Keratinocyte (primary cell): ENCODE measurements around the gene CCDC12. TPM values are rescaled to one million over a fixed set of nuclear protein-coding genes. Genes with fewer than 3 reads are reported as not detected.

Source experiments
- DNase-seq: peaks from one replicate; pipeline ENCODE4 v3.0.0-alpha.2; 2011; ENCODE audit warnings: low read depth, missing footprints, low spot score
- FAIRE-seq: peaks from 2 replicates; lab custom pipeline; 2011; peaks lifted over from hg19 to GRCh38; lab: Jason Lieb, UNC
- H2AFZ ChIP-seq: 2 replicates; pipeline ENCODE4 v1.6.0; 2012; ENCODE audit warnings: low read length, control low read depth, inconsistent platforms; ENCODE audit not compliant: control insufficient read depth
- H3K27ac ChIP-seq: 2 replicates; pipeline ENCODE4 v1.5.1; 2011; ENCODE audit warnings: low read length; ENCODE audit not compliant: control insufficient read depth, insufficient read depth
- H3K27me3 ChIP-seq: 3 replicates; pipeline ENCODE4 v1.6.0; 2011; ENCODE audit warnings: low read length; ENCODE audit not compliant: control insufficient read depth, insufficient read depth; ENCODE audit errors: extremely low read depth
- H3K36me3 ChIP-seq, 2 experiments: 2 replicates in 1 of 2; 3 replicates in 1 of 2; pipeline ENCODE4 v1.5.1; 2011; ENCODE audit warnings: low read length in 2 of 2, mild to moderate bottlenecking in 1 of 2; ENCODE audit not compliant: control insufficient read depth in 2 of 2, insufficient read depth in 2 of 2; ENCODE audit errors: extremely low read depth in 1 of 2
- H3K4me1 ChIP-seq: 3 replicates; pipeline ENCODE4 v1.5.1; 2011; ENCODE audit warnings: low read length; ENCODE audit not compliant: control insufficient read depth, insufficient read depth; ENCODE audit errors: extremely low read depth
- H3K4me2 ChIP-seq: 3 replicates; pipeline ENCODE4 v1.6.0; 2011; ENCODE audit warnings: low read depth, low read length; ENCODE audit not compliant: control insufficient read depth, insufficient read depth; ENCODE audit errors: extremely low read depth
- H3K4me3 ChIP-seq, 3 experiments: fragments of 200-600 bp in 1 of 3; sonication (generic) in 1 of 3; 2 replicates in 2 of 3; 3 replicates in 1 of 3; pipeline ENCODE4 v1.5.1; 2011 to 2016; ENCODE audit warnings: low read length in 3 of 3, mild to moderate bottlenecking in 3 of 3, control low read depth in 2 of 3, inconsistent platforms in 1 of 3, low read depth in 1 of 3, mixed read lengths in 1 of 3, mixed run types in 1 of 3, moderate library complexity in 1 of 3; ENCODE audit not compliant: control insufficient read depth in 2 of 3, insufficient read depth in 2 of 3; ENCODE audit errors: extremely low read depth in 1 of 3
- H3K79me2 ChIP-seq: 2 replicates; pipeline ENCODE4 v1.6.0; 2012; ENCODE audit warnings: low read length; ENCODE audit not compliant: control insufficient read depth, insufficient read depth
- H3K9ac ChIP-seq: 3 replicates; pipeline ENCODE4 v1.6.0; 2011; ENCODE audit warnings: low read length; ENCODE audit not compliant: control insufficient read depth, insufficient read depth; ENCODE audit errors: extremely low read depth
- H3K9me1 ChIP-seq: 3 replicates; pipeline ENCODE4 v1.6.0; 2011; ENCODE audit warnings: low read length; ENCODE audit not compliant: control insufficient read depth, insufficient read depth; ENCODE audit errors: extremely low read depth
- H3K9me3 ChIP-seq: 2 replicates; pipeline ENCODE4 v1.5.1; 2012; ENCODE audit warnings: low read depth, low read length; ENCODE audit not compliant: control insufficient read depth
- H4K20me1 ChIP-seq: 3 replicates; pipeline ENCODE4 v1.6.0; 2011; ENCODE audit warnings: low read length; ENCODE audit not compliant: control insufficient read depth, insufficient read depth; ENCODE audit errors: extremely low read depth
- CTCF ChIP-seq, 3 experiments: IDR thresholded peaks in 1 of 3; conservative IDR thresholded peaks in 1 of 3; optimal IDR thresholded peaks in 1 of 3; 2 replicates in 2 of 3; 3 replicates in 1 of 3; pipeline versions ENCODE3 to v1.5.1; 2011; ENCODE audit warnings: low read length in 3 of 3, mild to moderate bottlenecking in 3 of 3, moderate library complexity in 2 of 3, control low read depth in 1 of 3, inconsistent platforms in 1 of 3; ENCODE audit not compliant: insufficient read depth in 2 of 3; ENCODE audit errors: extremely low read depth in 1 of 3
- EZH2 ChIP-seq: IDR thresholded peaks from one replicate; pipeline ENCODE4 v1.6.1; 2012; ENCODE audit warnings: inconsistent platforms, mild to moderate bottlenecking, low read length, moderate library complexity
- dilution Hi-C: fragments of 300-500 bp; cut with MboI; formaldehyde crosslinking; loops from one replicate; pipeline ENCODE4 v1.7.0; 2020; ENCODE audit warnings: low sequenced_read_pairs; ENCODE audit not compliant: extremely low pct_ligation_motif_present
- polyA plus RNA-seq, 5 experiments: library from polyadenylated mRNA; depleted of rRNA in 3 of 5; stranded (reverse) in 3 of 5; stranded (forward) in 1 of 5; unstranded in 1 of 5; fragments of >200 nt; gene quantifications; 1 replicate in 1 of 5; 2 replicates in 3 of 5; 3 replicates in 1 of 5; pipeline versions ENCODE4 v1.2.1 to v1.2.3, GENCODE V29; 2011 to 2012; ENCODE audit warnings: missing spikeins in 2 of 5, low read depth in 1 of 5, low replicate concordance in 1 of 5
- small RNA-seq, 3 experiments: library from RNA; depleted of rRNA; stranded (forward); fragments of <200 nt; gene quantifications; one replicate each; pipeline ENCODE3, GENCODE V24; 2012; ENCODE audit warnings: low read depth in 3 of 3, low replicate concordance in 1 of 3; ENCODE audit not compliant: insufficient read length in 3 of 3

The CCDC12 gene
- polyA plus RNA-seq, 1 donor (not counting 4 experiments of a cell fraction or from before 2014, with no cell fraction given), result 27.5 TPM

DNA sequence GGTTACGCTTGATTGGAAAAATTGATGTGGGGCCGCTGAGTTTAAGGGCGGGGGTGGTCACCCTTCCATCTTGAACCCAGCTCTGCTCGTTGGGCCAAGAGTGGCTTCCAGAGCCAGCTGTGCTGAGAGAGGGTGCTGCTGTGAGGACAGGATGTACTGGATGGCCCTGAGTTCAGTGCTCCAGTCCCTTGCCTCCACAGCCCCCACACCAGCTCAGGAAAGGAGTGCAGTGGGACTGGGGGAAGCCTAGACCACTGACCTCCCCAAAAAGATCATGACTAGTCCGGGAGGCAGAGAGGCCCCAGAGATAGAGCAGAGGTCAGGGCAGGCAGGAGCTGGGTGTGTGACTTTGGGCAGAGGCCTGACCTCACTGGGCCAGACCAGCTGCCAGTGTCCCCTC lies 103.0 kb downstream of the CCDC12 start:
- no peak for TF ChIP-seq CTCF (optimal IDR thresholded peaks at IDR 0.05 in 1 of 3, IDR thresholded peaks at IDR 0.05 in 1 of 3, conservative IDR thresholded peaks at IDR 0.05 in 1 of 3; ENCODE audit: extremely low read depth in 1 of 3, insufficient read depth in 2 of 3, low read length in 3 of 3)
- TF ChIP-seq EZH2, result no peak
- Histone ChIP-seq H3K9ac (no peak overlapping the region), H2AFZ (no peak overlapping the region), H3K79me2 (no peaks in the 10 kb centered on the region), H3K4me2 (no peak overlapping the region), H3K9me1 (no peaks in the 10 kb centered on the region), H3K4me1 (no peaks in the 10 kb centered on the region), H3K9me3 (no peaks in the 10 kb centered on the region), H3K27me3 (peaks cover 40% of the 10 kb centered on the region), H4K20me1 (no peaks in the 10 kb centered on the region), H3K36me3 (no peaks in the 10 kb centered on the region), H3K4me3 (no peak overlapping the region), H3K27ac (no peak overlapping the region)
- FAIRE-seq (no peak), DNase-seq (no peak)
- dilution Hi-C loops, result no loop called here

Small RNA genes within 50 kb of the gene (small RNA-seq; reads per million reads assigned to genes)
- gene AC109583.2, result 0 reads per million in 3 experiments

Other genes starting within 250 kb of the CCDC12 start
- gene MYL3, start 113.3 kb downstream of the CCDC12 start, polyA plus RNA-seq, result not detected in 3 replicates
- not detected in 3 replicates for gene PTH1R, start 99.0 kb downstream of the CCDC12 start, polyA plus RNA-seq
- 22.8 to 48.7 TPM (median 28.7 TPM) in 3 replicates for gene NBEAL2, start 2.9 kb upstream of the CCDC12 start, polyA plus RNA-seq
- 15.6 to 23.3 TPM (median 21.5 TPM) in 3 replicates for gene SETD2, start 187.4 kb upstream of the CCDC12 start, polyA plus RNA-seq